WI38 (cell line): ENCODE data around the gene TRIO.

Source experiments
- H3K4me3 ChIP-seq: 2 replicates; pipeline ENCODE4 v1.5.1; 2011; ENCODE audit warnings: low read depth, mild to moderate bottlenecking, control low read depth, low read length
- CTCF ChIP-seq: IDR thresholded peaks from 2 replicates; pipeline ENCODE4 v1.5.1; 2012; ENCODE audit warnings: low read depth, mild to moderate bottlenecking, control low read depth, low read length

Gene TRIO

GRCh38 chr5:14343376-14343775 is 200.2 kb downstream of the TRIO start:
- TF ChIP-seq CTCF: no peak
- no peak overlapping the region for H3K4me3 ChIP-seq

DNA sequence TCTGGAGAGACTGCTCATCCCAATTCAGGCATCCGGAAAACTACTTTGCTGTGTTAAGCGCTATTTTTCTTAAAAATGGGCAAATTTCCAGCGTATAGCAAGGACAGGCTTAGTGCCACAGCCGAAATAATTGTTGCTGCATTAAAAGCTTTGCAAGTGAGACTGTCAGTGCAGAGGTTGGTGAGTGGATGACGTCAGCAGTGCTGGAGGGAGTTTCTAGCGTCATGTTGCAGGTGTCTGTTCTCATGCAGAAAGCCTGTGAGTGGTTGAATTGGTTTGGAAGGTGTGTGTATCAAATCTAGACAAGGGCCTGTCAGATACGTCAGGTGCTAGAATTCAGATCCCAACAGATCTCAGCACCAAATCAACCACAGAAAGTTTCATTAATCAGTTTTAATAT is 204.4 kb downstream of the TRIO start:
- no peak for TF ChIP-seq CTCF
- H3K4me3 ChIP-seq: no peak overlapping the region

GRCh38 chr5:14348142-14348541 is 205.0 kb downstream of the TRIO start:
- H3K4me3 ChIP-seq: no peak overlapping the region
- TF ChIP-seq CTCF: no peak

GRCh38 chr5:14349029-14349428 is 205.9 kb downstream of the TRIO start:
- TF ChIP-seq CTCF: no peak
- no peak overlapping the region for H3K4me3 ChIP-seq

DNA sequence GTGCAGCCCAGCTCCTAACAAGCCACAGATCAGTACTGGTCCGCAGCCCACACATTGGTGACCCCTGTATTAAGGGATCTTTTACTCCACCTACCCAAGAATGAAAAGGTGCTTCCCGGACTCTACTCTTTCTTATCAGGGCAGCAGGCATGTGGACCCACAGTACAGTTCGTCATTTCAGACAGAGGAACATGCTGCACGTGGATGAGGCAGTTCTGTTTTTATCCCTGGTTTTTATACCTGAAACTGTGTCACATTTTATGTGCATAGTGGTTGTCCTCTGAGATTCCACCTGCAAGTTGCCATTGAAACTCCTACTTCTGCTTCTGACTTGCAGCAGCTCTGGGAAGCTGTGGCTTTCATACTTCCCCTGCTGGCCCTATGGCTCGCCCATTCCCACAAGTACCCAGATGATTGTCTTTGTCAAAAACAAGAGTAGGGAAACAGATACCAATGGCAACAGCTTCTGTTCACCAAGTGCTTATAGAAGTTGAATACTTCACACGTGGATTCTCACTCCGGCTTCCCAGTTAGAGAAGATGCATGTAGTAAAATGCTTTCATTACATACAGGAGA is 208.0 kb downstream of the TRIO start:
- H3K4me3 ChIP-seq: no peak overlapping the region
- no peak for TF ChIP-seq CTCF

GRCh38 chr5:14351845-14352712 is 208.9 kb downstream of the TRIO start:
- peak; percentile 93 for TF ChIP-seq CTCF
- no peak overlapping the region for H3K4me3 ChIP-seq

DNA sequence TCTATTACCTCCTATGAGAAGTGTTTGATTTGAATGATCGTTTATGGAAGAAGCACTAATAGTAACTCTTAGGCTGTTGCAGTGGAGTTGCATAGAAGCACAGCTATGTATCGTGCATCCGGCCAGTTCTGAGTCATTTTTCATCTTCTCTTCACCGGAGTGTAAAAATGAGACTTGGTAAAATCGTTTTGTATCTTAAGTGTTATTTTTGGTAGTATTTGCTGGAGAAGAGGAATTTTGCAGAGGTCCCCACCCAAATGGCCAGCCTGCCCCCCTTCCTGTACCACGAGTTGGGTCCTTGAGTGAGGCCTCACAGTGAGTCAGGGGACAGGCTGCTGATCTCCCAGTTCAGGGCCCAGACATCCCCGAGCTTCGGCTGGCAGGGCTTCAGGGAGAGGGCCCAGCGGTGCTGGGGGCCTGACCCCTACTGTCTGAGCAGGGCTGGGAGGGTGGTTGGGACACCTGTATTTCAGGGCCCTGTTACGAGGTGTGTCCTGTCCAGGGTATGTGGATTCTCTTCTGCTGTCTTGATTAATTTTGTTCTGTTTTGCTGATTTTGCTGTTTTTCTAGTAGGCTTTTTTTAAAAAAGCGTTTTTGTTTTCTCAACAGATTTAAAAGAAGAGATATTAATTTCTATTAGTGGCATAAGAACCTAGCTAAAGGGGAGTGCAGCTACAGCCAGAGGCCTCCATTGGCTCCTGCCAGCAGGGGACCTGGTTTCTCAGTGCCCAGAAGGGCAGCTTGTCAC is 210.8 kb downstream of the TRIO start:
- no peak for TF ChIP-seq CTCF

More for the DNA sequence above, 210.8 kb downstream of the TRIO start:
- H3K4me3 ChIP-seq: no peak overlapping the region
